Nephron progenitor cell (in vitro differentiated cells): ENCODE results near the gene DOLK.

ENCODE experiments used
- DNase-seq: peaks from one replicate; pipeline ENCODE4 v3.0.0; 2021
- H3K27ac Mint-ChIP-seq: 2 replicates; pipeline ENCODE4 v1.8.0; 2021; ENCODE audit warnings: mild to moderate bottlenecking, moderate library complexity, mixed read lengths
- H3K27me3 Mint-ChIP-seq: 2 replicates; pipeline ENCODE4 v1.8.0; 2021; ENCODE audit warnings: mild to moderate bottlenecking, low read depth, mixed read lengths; ENCODE audit not compliant: poor library complexity
- H3K36me3 Mint-ChIP-seq: 2 replicates; pipeline ENCODE4 v1.8.0; 2021; ENCODE audit warnings: low read depth, mixed read lengths
- H3K4me1 Mint-ChIP-seq: 2 replicates; pipeline ENCODE4 v1.8.0; 2021; ENCODE audit warnings: mixed read lengths
- H3K4me3 Mint-ChIP-seq: 2 replicates; pipeline ENCODE4 v1.8.0; 2021; ENCODE audit warnings: mild to moderate bottlenecking, moderate library complexity, mixed read lengths
- H3K9me3 Mint-ChIP-seq: 2 replicates; pipeline ENCODE4 v1.8.0; 2021; ENCODE audit warnings: mild to moderate bottlenecking, moderate library complexity, mixed read lengths
- CTCF ChIP-seq: fragments of 200-600 bp; sonication (generic); IDR thresholded peaks from 2 replicates; pipeline ENCODE4 v1.5.0; 2021; ENCODE audit warnings: antibody characterized with exemption

The DOLK gene

GRCh38 chr9:128898382-128898781 is 49.0 kb downstream of the DOLK start:
- Mint-ChIP-seq H3K27me3 (no peaks in the 10 kb centered on the region), H3K36me3 (peaks cover 11% of the 10 kb centered on the region), H3K9me3 (no peaks in the 10 kb centered on the region), H3K27ac (peak overlapping the region; percentile 66), H3K4me1 (peaks cover 22% of the 10 kb centered on the region), H3K4me3 (no peak overlapping the region)
- no peak for DNase-seq
- no peak for TF ChIP-seq CTCF

- H3K27me3 Mint-ChIP-seq = no peaks in the 10 kb centered on the region
- H3K4me1 Mint-ChIP-seq = peaks cover 22% of the 10 kb centered on the region
- no peak overlapping the region for H3K4me3 Mint-ChIP-seq
- no peak overlapping the region for H3K27ac Mint-ChIP-seq
- TF ChIP-seq CTCF = no peak
- no peaks in the 10 kb centered on the region for H3K9me3 Mint-ChIP-seq
- H3K36me3 Mint-ChIP-seq = peaks cover 15% of the 10 kb centered on the region
- no peak for DNase-seq
Measured at GRCh38 chr9:128895556-128895955, 51.8 kb downstream of the DOLK start.
